Nephron (organoid): ENCODE results near the gene ADAMTSL5.
A peak's percentile ranks its signal among the peaks of the same experiment; 100 is the strongest.
"Not testable (repeated sequence)": the region's sequence is repeated elsewhere in the genome, so short reads cannot be mapped to it uniquely, and the experiment has no call there.

Experiments used
- H3K27ac Mint-ChIP-seq, 3 experiments: 2 replicates each; pipeline ENCODE4 v1.8.0; 2020; ENCODE audit warnings: mixed read lengths in 3 of 3, mild to moderate bottlenecking in 2 of 3, moderate library complexity in 1 of 3
- H3K27me3 Mint-ChIP-seq: 2 replicates; pipeline ENCODE4 v1.8.0; 2021; ENCODE audit warnings: low read depth, mild to moderate bottlenecking, moderate library complexity, mixed read lengths
- H3K36me3 Mint-ChIP-seq: 2 replicates; pipeline ENCODE4 v1.8.0; 2020; ENCODE audit warnings: low read depth, mixed read lengths
- H3K4me1 Mint-ChIP-seq: 2 replicates; pipeline ENCODE4 v1.8.0; 2020; ENCODE audit warnings: mixed read lengths
- H3K4me3 Mint-ChIP-seq, 3 experiments: 2 replicates each; pipeline ENCODE4 v1.8.0; 2020; ENCODE audit warnings: mild to moderate bottlenecking in 3 of 3, mixed read lengths in 3 of 3, moderate library complexity in 2 of 3
- H3K9me3 Mint-ChIP-seq: 2 replicates; pipeline ENCODE4 v1.8.0; 2020; ENCODE audit warnings: mixed read lengths
- TF ChIP-seq, protein P1 (sequence below), 3 experiments: fragments of 200-600 bp; sonication (generic); IDR thresholded peaks; one replicate each; pipeline ENCODE4 v1.5.0; 2021; ENCODE audit warnings: antibody characterized with exemption in 3 of 3; ENCODE audit not compliant: unreplicated experiment in 3 of 3

ADAMTSL5 gene

GRCh38 chr19:1481224-1481892 lies 31.5 kb downstream of the ADAMTSL5 start:
- H3K36me3 Mint-ChIP-seq: no peaks in the 10 kb centered on the region
- peaks cover 6% of the 10 kb centered on the region for H3K4me1 Mint-ChIP-seq
- no peaks in the 10 kb centered on the region for H3K9me3 Mint-ChIP-seq
- H3K27me3 Mint-ChIP-seq: peaks cover 15% of the 10 kb centered on the region
- H3K4me3 Mint-ChIP-seq: peak overlapping the region in 1 of 3 experiments; percentile 49
- H3K27ac Mint-ChIP-seq: no peak overlapping the region
- TF ChIP-seq, protein P1, sequence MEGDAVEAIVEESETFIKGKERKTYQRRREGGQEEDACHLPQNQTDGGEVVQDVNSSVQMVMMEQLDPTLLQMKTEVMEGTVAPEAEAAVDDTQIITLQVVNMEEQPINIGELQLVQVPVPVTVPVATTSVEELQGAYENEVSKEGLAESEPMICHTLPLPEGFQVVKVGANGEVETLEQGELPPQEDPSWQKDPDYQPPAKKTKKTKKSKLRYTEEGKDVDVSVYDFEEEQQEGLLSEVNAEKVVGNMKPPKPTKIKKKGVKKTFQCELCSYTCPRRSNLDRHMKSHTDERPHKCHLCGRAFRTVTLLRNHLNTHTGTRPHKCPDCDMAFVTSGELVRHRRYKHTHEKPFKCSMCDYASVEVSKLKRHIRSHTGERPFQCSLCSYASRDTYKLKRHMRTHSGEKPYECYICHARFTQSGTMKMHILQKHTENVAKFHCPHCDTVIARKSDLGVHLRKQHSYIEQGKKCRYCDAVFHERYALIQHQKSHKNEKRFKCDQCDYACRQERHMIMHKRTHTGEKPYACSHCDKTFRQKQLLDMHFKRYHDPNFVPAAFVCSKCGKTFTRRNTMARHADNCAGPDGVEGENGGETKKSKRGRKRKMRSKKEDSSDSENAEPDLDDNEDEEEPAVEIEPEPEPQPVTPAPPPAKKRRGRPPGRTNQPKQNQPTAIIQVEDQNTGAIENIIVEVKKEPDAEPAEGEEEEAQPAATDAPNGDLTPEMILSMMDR (IDR thresholded peaks at IDR 0.05; ENCODE audit: unreplicated experiment in 3 of 3): no peak

- peak within 1 kb of the TSS; percentile 93 to 99 (median 98) for H3K4me3 Mint-ChIP-seq
- TF ChIP-seq, protein P1 (IDR thresholded peaks at IDR 0.05; ENCODE audit: unreplicated experiment in 3 of 3): no peak
- H3K27ac Mint-ChIP-seq: peak within 1 kb of the TSS; percentile 91 to 95 (median 94)
- H3K36me3 Mint-ChIP-seq: no peaks in the 10 kb centered on the region
- H3K27me3 Mint-ChIP-seq: peaks cover 15% of the 10 kb centered on the region
- no peaks in the 10 kb centered on the region for H3K9me3 Mint-ChIP-seq
- H3K4me1 Mint-ChIP-seq: peaks cover 6% of the 10 kb centered on the region
Measured at GRCh38 chr19:1478934-1479707, 33.7 kb downstream of the ADAMTSL5 start, which contains the start of gene C19orf25. C19orf25 (minus strand) TSS chr19:1479215; CDS start chr19:1478903, 312 bp downstream.

DNA sequence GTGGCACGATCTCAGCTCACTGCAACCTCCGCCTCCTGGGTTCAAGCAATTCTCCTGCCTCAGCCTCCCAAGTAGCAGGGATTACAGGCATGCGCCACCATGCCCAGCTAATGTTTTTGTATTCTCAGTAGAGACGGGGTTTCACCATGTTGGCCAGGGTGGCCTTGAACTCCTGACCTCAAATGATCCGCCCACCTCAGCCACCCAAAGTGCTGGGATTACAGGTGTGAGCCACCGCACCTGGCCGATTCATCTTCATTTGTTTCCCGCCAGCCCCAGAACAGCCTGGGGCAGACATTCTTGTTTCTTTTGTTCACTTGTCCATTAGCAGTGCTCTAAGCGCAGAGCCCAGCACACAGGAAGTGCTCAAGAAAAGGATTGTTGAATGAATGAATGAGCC lies 35.8 kb downstream of the ADAMTSL5 start:
- not testable (repeated sequence) for H3K27ac Mint-ChIP-seq, H3K36me3 Mint-ChIP-seq, H3K9me3 Mint-ChIP-seq
- H3K4me1 Mint-ChIP-seq: peaks cover 11% of the 10 kb centered on the region
- H3K27me3 Mint-ChIP-seq: peaks cover 35% of the 10 kb centered on the region
- peak overlapping the region; percentile 56 to 77 (median 73) for H3K4me3 Mint-ChIP-seq

- TF ChIP-seq, protein P1 (IDR thresholded peaks at IDR 0.05; ENCODE audit: unreplicated experiment in 3 of 3): no peak
- H3K27me3 Mint-ChIP-seq: peaks cover 47% of the 10 kb centered on the region
- H3K36me3 Mint-ChIP-seq: no peaks in the 10 kb centered on the region
- peaks cover 11% of the 10 kb centered on the region for H3K4me1 Mint-ChIP-seq
- H3K4me3 Mint-ChIP-seq: peak overlapping the region in 1 of 3 experiments; percentile 19
- H3K27ac Mint-ChIP-seq: no peak overlapping the region
- H3K9me3 Mint-ChIP-seq: no peaks in the 10 kb centered on the region
Measured at GRCh38 chr19:1475751-1476437, 36.9 kb downstream of the ADAMTSL5 start.

GRCh38 chr19:1474765-1475351 lies 38.0 kb downstream of the ADAMTSL5 start:
- Mint-ChIP-seq H3K27me3 (peaks cover 57% of the 10 kb centered on the region), H3K27ac (no peak overlapping the region), H3K9me3 (no peaks in the 10 kb centered on the region), H3K36me3 (no peaks in the 10 kb centered on the region), H3K4me1 (peaks cover 11% of the 10 kb centered on the region), H3K4me3 (no peak overlapping the region)
- TF ChIP-seq, protein P1 (IDR thresholded peaks at IDR 0.05; ENCODE audit: unreplicated experiment in 3 of 3): no peak
